PFSK-1 (cell line): ENCODE data around the gene METTL24.

Experiments used
- FOXP2 ChIP-seq: optimal IDR thresholded peaks from 2 replicates; pipeline ENCODE3; 2011; ENCODE audit warnings: borderline replicate concordance, control low read depth, inconsistent platforms; ENCODE audit not compliant: insufficient read depth; ENCODE audit errors: extremely low read length, extremely low read depth
- POLR2AphosphoS5 ChIP-seq: IDR thresholded peaks from 2 replicates; pipeline ENCODE4 v1.6.1; 2012; ENCODE audit warnings: low read depth, mild to moderate bottlenecking, control low read depth, low read length, moderate library complexity
- REST ChIP-seq, 2 experiments: IDR thresholded peaks; 2 replicates each; pipeline versions ENCODE4 v1.6.1 to v1.8.0; 2011 to 2012; ENCODE audit warnings: low read depth in 2 of 2, low read length in 2 of 2, control low read depth in 1 of 2, inconsistent platforms in 1 of 2, mild to moderate bottlenecking in 1 of 2, moderate library complexity in 1 of 2; ENCODE audit not compliant: insufficient read depth in 1 of 2
- SIN3A ChIP-seq: IDR thresholded peaks from 2 replicates; pipeline ENCODE4 v1.6.1; 2012; ENCODE audit warnings: mild to moderate bottlenecking, low read length, moderate library complexity, borderline replicate concordance; ENCODE audit not compliant: insufficient read depth
- TAF1 ChIP-seq: IDR thresholded peaks from 2 replicates; pipeline ENCODE4 v1.6.1; 2012; ENCODE audit warnings: low read length, control low read depth, borderline replicate concordance; ENCODE audit not compliant: insufficient read depth

Gene METTL24

GRCh38 chr6:110295451-110296165 is 62.5 kb downstream of the METTL24 start:
- TF ChIP-seq POLR2AphosphoS5: no peak
- TF ChIP-seq SIN3A: no peak
- TF ChIP-seq REST (IDR thresholded peaks at IDR 0.05; ENCODE audit: insufficient read depth in 1 of 2, low read depth in 2 of 2, low read length in 2 of 2): no peak
- TF ChIP-seq FOXP2: no peak
- TF ChIP-seq TAF1: no peak

DNA sequence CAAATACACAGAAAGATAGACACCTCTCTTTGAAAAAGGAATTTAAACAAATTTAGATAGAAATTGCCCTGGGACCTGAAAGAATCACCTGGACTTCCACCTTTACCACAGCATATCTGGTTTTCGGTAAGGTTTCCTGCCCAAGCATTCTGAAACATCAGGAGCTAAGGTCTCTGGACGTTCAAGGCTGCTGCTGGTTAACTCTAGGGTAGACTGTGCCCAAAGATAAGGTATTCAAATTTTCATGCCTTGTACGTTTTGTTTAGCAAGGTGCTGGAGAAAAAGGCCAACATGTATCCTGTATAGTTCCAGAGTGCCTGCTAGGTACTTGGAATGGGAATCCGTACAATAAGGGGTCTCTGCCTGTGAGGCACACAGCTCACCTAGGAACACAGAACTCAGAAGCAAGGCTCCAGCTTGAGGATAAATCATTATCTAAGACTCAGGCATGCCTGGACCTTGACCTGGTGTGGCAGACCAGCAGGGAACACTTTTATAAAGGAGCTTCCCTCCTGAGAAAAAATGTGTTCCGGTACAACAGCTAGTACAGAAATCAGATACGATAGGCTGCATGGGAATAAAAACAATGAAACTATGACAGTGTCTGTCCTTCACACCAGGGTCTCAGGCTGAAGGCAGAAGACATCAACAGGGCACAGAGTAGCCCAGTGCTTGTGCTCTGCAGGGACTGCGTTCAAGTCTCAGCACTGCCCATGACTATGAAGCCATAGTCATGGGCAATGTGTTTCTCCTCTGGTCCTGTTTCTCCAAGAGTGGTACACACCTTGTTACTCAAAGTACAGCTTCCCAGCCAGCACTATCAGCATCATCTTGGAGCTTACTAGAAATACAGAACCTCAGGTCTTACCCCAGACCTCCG is 70.4 kb downstream of the METTL24 start:
- TF ChIP-seq POLR2AphosphoS5: no peak
- no peak for TF ChIP-seq TAF1
- TF ChIP-seq REST (IDR thresholded peaks at IDR 0.05; ENCODE audit: insufficient read depth in 1 of 2, low read depth in 2 of 2, low read length in 2 of 2): no peak
- TF ChIP-seq SIN3A: no peak
- TF ChIP-seq FOXP2: no peak

DNA sequence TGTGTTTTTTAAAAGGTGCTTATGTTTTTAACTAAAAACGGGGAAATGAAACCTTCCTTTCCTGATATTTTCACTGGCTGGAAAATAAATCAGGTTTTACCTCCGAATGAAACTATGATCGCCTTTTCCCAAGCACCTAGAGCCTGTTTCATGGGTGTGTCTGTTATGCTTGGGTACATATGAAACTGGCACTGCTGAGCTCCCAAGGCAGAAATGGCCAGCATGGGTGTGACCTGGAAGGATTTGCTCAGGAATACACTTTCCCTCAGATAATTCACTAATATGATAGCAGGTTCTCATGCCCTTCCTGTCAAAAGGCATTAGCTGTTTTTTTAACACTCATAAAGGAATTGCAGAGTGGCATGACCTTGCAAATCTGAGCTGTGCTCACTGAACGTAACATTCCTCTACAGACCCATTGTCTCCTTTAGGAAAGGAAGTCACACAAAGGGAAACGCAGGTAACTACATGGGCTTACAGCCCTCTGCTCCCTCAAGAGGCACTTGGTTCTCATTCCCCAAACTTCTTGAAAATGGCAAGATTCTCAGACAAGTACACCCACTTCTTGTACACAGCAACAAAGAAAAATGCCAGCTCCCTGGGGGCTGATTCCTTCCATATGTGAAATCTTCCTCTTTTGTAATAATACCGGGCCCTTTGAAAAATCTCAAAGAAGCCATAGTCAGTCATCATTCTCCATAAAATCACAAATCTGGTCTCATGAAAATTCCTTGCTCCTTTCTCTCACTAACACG is 72.7 kb downstream of the METTL24 start:
- TF ChIP-seq REST (IDR thresholded peaks at IDR 0.05; ENCODE audit: insufficient read depth in 1 of 2, low read depth in 2 of 2, low read length in 2 of 2): no peak
- TF ChIP-seq SIN3A: no peak
- TF ChIP-seq FOXP2: no peak
- TF ChIP-seq POLR2AphosphoS5: no peak
- TF ChIP-seq TAF1: no peak

DNA sequence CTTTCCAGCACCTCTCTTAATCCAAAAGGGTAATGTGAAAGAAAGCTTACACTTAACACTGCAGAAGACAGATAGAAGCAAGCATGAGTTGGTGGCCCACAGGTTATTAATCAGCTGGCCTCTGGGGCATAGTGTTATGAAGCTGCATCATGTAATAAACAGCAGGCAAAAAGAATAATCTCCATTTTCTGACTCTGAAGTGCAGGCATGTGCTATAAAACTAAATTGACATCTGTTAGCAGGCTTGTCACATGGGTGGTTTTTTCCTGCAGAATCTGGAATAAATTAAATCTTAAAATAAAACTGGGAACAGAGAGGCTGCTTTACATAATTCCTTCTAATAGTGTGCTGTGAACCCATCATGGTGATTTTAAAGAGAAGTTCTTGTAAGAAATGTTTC is 73.3 kb downstream of the METTL24 start:
- TF ChIP-seq REST (IDR thresholded peaks at IDR 0.05; ENCODE audit: insufficient read depth in 1 of 2, low read depth in 2 of 2, low read length in 2 of 2) (no peak), POLR2AphosphoS5 (no peak), SIN3A (no peak), TAF1 (no peak), FOXP2 (no peak)
